Measurements from ENCODE around the gene C6orf132. TPM values are rescaled to one million over a fixed set of nuclear protein-coding genes. Genes with fewer than 3 reads are reported as not detected.

Gene C6orf132
- total RNA-seq, 1 donor = 2.9 TPM

DNA sequence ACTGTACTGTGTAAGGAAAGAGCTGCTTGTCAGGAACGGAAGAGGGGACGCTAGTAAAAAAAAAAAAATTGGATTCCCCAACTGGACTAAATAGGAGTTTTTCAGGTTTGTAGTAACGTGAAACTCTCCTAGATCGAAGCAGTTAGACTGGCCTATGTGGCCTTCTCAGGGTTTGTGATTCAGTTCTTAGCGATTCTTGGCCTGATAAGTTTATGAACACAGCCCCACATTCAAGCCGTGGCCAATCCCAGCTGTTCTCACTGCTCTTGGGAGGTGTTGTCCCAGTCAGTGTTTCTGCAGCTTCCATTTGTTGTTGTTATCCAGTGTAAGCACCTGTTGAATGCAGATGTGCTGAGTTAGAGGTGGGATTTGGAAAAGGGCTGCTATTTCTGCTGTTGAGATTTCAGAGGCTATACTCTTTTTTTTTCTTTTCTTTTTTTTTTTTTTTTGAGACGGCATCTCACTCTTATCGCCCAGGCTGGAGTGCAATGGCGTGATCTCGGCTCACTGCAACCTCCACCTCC, 62.4 kb downstream of the C6orf132 start:
- Histone ChIP-seq H3K27ac (ENCODE audit: low read depth, low read length) (no peak overlapping the region), H3K4me3 (ENCODE audit: insufficient read depth, low read length) (no peak overlapping the region), H3K4me2 (ENCODE audit: insufficient read depth, low read length) (no peak overlapping the region), H3K36me3 (ENCODE audit: insufficient read depth, low read length) (peaks cover 17% of the 10 kb centered on the region), H3K4me1 (ENCODE audit: insufficient read depth, low read length) (no peaks in the 10 kb centered on the region), H3K79me2 (ENCODE audit: insufficient read depth, low read length) (no peaks in the 10 kb centered on the region), H2AFZ (ENCODE audit: low read length) (no peak overlapping the region), H4K20me1 (ENCODE audit: insufficient read depth, low read length) (no peaks in the 10 kb centered on the region), H3K27me3 (ENCODE audit: insufficient read depth, low read length) (no peaks in the 10 kb centered on the region), H3K9me3 (ENCODE audit: low read depth, low read length) (no peaks in the 10 kb centered on the region)
- no peak for TF ChIP-seq CTCF (IDR thresholded peaks at IDR 0.05; ENCODE audit: extremely low read depth, low read depth, low read length)
- DNase-seq (ENCODE audit: insufficient read length, low spot score, missing footprints) = no peak

GRCh38 chr6:42078386-42078785, 64.0 kb downstream of the C6orf132 start:
- H3K27ac ChIP-seq (ENCODE audit: low read depth, low read length) = no peak overlapping the region
- H3K4me2 ChIP-seq (ENCODE audit: insufficient read depth, low read length) = no peak overlapping the region
- H4K20me1 ChIP-seq (ENCODE audit: insufficient read depth, low read length) = no peaks in the 10 kb centered on the region
- H3K36me3 ChIP-seq (ENCODE audit: insufficient read depth, low read length) = peaks cover 17% of the 10 kb centered on the region
- no peaks in the 10 kb centered on the region for H3K9me3 ChIP-seq (ENCODE audit: low read depth, low read length)
- no peak for TF ChIP-seq CTCF (IDR thresholded peaks at IDR 0.05; ENCODE audit: extremely low read depth, low read depth, low read length)
- H3K4me1 ChIP-seq (ENCODE audit: insufficient read depth, low read length) = no peaks in the 10 kb centered on the region
- H3K27me3 ChIP-seq (ENCODE audit: insufficient read depth, low read length) = no peaks in the 10 kb centered on the region
- H3K79me2 ChIP-seq (ENCODE audit: insufficient read depth, low read length) = no peaks in the 10 kb centered on the region
- no peak overlapping the region for H3K4me3 ChIP-seq (ENCODE audit: insufficient read depth, low read length)
- DNase-seq (ENCODE audit: insufficient read length, low spot score, missing footprints) = no peak
- no peak overlapping the region for H2AFZ ChIP-seq (ENCODE audit: low read length)

DNA sequence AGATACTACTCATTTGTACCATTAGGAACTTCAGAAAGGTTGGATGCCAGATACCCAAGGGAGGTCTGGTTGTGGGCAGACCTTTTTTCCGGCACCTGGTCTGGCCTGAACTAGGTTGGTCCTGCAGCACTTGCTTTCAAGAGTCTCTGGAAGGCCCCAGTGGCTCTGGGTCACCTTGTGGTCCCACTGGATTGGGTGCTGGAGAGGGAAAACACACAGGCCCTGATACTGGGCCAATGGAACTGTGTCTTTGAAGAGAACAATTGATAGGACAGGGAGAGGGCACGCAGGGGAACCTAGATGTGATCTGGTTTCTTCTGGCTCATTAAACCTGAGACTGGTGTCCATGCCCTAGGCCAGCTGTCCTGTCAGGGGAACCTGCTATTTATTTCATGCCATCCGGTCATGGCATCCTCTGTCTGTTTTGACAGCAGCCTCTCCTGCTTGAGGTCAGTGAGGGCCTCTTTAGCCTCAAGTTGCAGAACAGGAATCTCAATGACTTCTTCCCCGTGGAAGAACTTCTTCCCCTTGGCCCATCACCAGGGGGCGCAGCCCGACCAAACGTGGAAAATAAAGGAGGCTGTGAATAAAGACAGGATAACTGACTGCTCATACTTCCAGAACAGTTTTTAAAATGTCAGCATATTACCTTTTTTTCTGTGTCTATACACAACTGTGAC, 67.1 kb downstream of the C6orf132 start:
- Histone ChIP-seq H3K79me2 (ENCODE audit: insufficient read depth, low read length) (no peaks in the 10 kb centered on the region), H3K27me3 (ENCODE audit: insufficient read depth, low read length) (no peaks in the 10 kb centered on the region), H3K4me3 (ENCODE audit: insufficient read depth, low read length) (no peak overlapping the region), H3K9me3 (ENCODE audit: low read depth, low read length) (no peaks in the 10 kb centered on the region), H3K36me3 (ENCODE audit: insufficient read depth, low read length) (peaks cover 22% of the 10 kb centered on the region), H3K4me1 (ENCODE audit: insufficient read depth, low read length) (no peaks in the 10 kb centered on the region), H3K27ac (ENCODE audit: low read depth, low read length) (no peak overlapping the region), H4K20me1 (ENCODE audit: insufficient read depth, low read length) (no peaks in the 10 kb centered on the region), H2AFZ (ENCODE audit: low read length) (no peak overlapping the region), H3K4me2 (ENCODE audit: insufficient read depth, low read length) (no peak overlapping the region)
- peak; percentile 95 for TF ChIP-seq CTCF (IDR thresholded peaks at IDR 0.05; ENCODE audit: extremely low read depth, low read depth, low read length)
- DNase-seq (ENCODE audit: insufficient read length, low spot score, missing footprints) = peak; percentile 91

- no peak for DNase-seq (ENCODE audit: insufficient read length, low spot score, missing footprints)
- no peaks in the 10 kb centered on the region for H3K27me3 ChIP-seq (ENCODE audit: insufficient read depth, low read length)
- no peak overlapping the region for H3K27ac ChIP-seq (ENCODE audit: low read depth, low read length)
- peaks cover 35% of the 10 kb centered on the region for H3K36me3 ChIP-seq (ENCODE audit: insufficient read depth, low read length)
- H3K79me2 ChIP-seq (ENCODE audit: insufficient read depth, low read length) = no peaks in the 10 kb centered on the region
- H3K4me2 ChIP-seq (ENCODE audit: insufficient read depth, low read length) = no peak overlapping the region
- no peaks in the 10 kb centered on the region for H3K4me1 ChIP-seq (ENCODE audit: insufficient read depth, low read length)
- no peaks in the 10 kb centered on the region for H3K9me3 ChIP-seq (ENCODE audit: low read depth, low read length)
- no peak overlapping the region for H2AFZ ChIP-seq (ENCODE audit: low read length)
- no peaks in the 10 kb centered on the region for H4K20me1 ChIP-seq (ENCODE audit: insufficient read depth, low read length)
- no peak overlapping the region for H3K4me3 ChIP-seq (ENCODE audit: insufficient read depth, low read length)
- TF ChIP-seq CTCF (IDR thresholded peaks at IDR 0.05; ENCODE audit: extremely low read depth, low read depth, low read length) = no peak
These were observed 69.1 kb downstream of the C6orf132 start for GRCh38 chr6:42073287-42073686.
